ENCODE data around the gene B4GALT1. TPM values are rescaled to one million over a fixed set of nuclear protein-coding genes. Genes with fewer than 3 reads are reported as not detected.

Gene B4GALT1
- total RNA-seq, 1 experiment from 2014 or later = 32.0 TPM

GRCh38 chr9:33193818-33194217 lies 26.7 kb upstream of the B4GALT1 start:
- H3K9me3 ChIP-seq (ENCODE audit: low read depth, low read length, poor library complexity, severe bottlenecking) = no peaks in the 10 kb centered on the region
- intact Hi-C loops (cut with micrococcal nuclease; ENCODE audit: unreplicated experiment) = no loop called here
- POLR2A ChIA-PET (ENCODE audit: low non-redundant PET) = no interaction called here

GRCh38 chr9:33192493-33193255 lies 25.5 kb upstream of the B4GALT1 start:
- no peak overlapping the region for H3K4me3 ChIP-seq (ENCODE audit: low read depth, low read length, poor library complexity, severe bottlenecking)
- ChIA-PET CTCF (no interaction called here), POLR2A (ENCODE audit: low non-redundant PET) (no interaction called here)
- H3K9me3 ChIP-seq (ENCODE audit: low read depth, low read length, poor library complexity, severe bottlenecking) = no peaks in the 10 kb centered on the region
- no peak for DNase-seq (ENCODE audit: low spot score)
- TF ChIP-seq CTCF (conservative IDR thresholded peaks at IDR 0.05; ENCODE audit: low read depth, low read length) = no peak
- no peak for TF ChIP-seq EZH2 (IDR thresholded peaks at IDR 0.05; ENCODE audit: borderline replicate concordance, low read depth, low read length, poor library complexity, severe bottlenecking)
- H3K27me3 ChIP-seq (replicated peaks; ENCODE audit: insufficient read depth, low read depth, low read length, poor library complexity) = no peaks in the 10 kb centered on the region
- H3K4me1 ChIP-seq (ENCODE audit: insufficient read depth, low read length, poor library complexity, severe bottlenecking) = no peaks in the 10 kb centered on the region
- no TSS peak for BruUV-seq (replicated peaks)
- no peak overlapping the region for H3K27ac ChIP-seq (ENCODE audit: low read depth, low read length, poor library complexity, severe bottlenecking)
- H3K36me3 ChIP-seq (ENCODE audit: insufficient read depth, low read length, poor library complexity, severe bottlenecking) = no peaks in the 10 kb centered on the region
- intact Hi-C loops (cut with micrococcal nuclease; ENCODE audit: unreplicated experiment) = no loop called here

More at GRCh38 chr9:33193818-33194217, 26.7 kb upstream of the B4GALT1 start:
- H3K4me3 ChIP-seq (ENCODE audit: low read depth, low read length, poor library complexity, severe bottlenecking) = no peak overlapping the region
- H3K27me3 ChIP-seq (replicated peaks; ENCODE audit: insufficient read depth, low read depth, low read length, poor library complexity) = no peaks in the 10 kb centered on the region
- H3K36me3 ChIP-seq (ENCODE audit: insufficient read depth, low read length, poor library complexity, severe bottlenecking) = no peaks in the 10 kb centered on the region
- H3K27ac ChIP-seq (ENCODE audit: low read depth, low read length, poor library complexity, severe bottlenecking) = no peak overlapping the region
- DNase-seq (ENCODE audit: low spot score) = no peak
- CTCF ChIA-PET = no interaction called here
- TF ChIP-seq CTCF (conservative IDR thresholded peaks at IDR 0.05; ENCODE audit: low read depth, low read length) (no peak), EZH2 (IDR thresholded peaks at IDR 0.05; ENCODE audit: borderline replicate concordance, low read depth, low read length, poor library complexity, severe bottlenecking) (no peak)
- H3K4me1 ChIP-seq (ENCODE audit: insufficient read depth, low read length, poor library complexity, severe bottlenecking) = no peaks in the 10 kb centered on the region
- no TSS peak for BruUV-seq (replicated peaks)

- TF ChIP-seq EZH2 (IDR thresholded peaks at IDR 0.05; ENCODE audit: borderline replicate concordance, low read depth, low read length, poor library complexity, severe bottlenecking) (no peak), CTCF (conservative IDR thresholded peaks at IDR 0.05; ENCODE audit: low read depth, low read length) (no peak)
- no peaks in the 10 kb centered on the region for H3K27me3 ChIP-seq (replicated peaks; ENCODE audit: insufficient read depth, low read depth, low read length, poor library complexity)
- no TSS peak for BruUV-seq (replicated peaks)
- H3K27ac ChIP-seq (ENCODE audit: low read depth, low read length, poor library complexity, severe bottlenecking) = no peak overlapping the region
- ChIA-PET CTCF (no interaction called here), POLR2A (ENCODE audit: low non-redundant PET) (interaction anchor here (0.5 to 0.6 kb wide), 2 partner anchors 10 to 960 kb away, joined by 4 read pairs; no protein-coding TSS in a partner anchor)
- H3K9me3 ChIP-seq (ENCODE audit: low read depth, low read length, poor library complexity, severe bottlenecking) = no peaks in the 10 kb centered on the region
- no peaks in the 10 kb centered on the region for H3K4me1 ChIP-seq (ENCODE audit: insufficient read depth, low read length, poor library complexity, severe bottlenecking)
- intact Hi-C loops (cut with micrococcal nuclease; ENCODE audit: unreplicated experiment) = no loop called here
- H3K4me3 ChIP-seq (ENCODE audit: low read depth, low read length, poor library complexity, severe bottlenecking) = no peak overlapping the region
- no peaks in the 10 kb centered on the region for H3K36me3 ChIP-seq (ENCODE audit: insufficient read depth, low read length, poor library complexity, severe bottlenecking)
- DNase-seq (ENCODE audit: low spot score) = no peak
These were observed 23.0 kb upstream of the B4GALT1 start for GRCh38 chr9:33190021-33190705.
